ENCODE data around the gene CACNA2D2. TPM values are rescaled to one million over a fixed set of nuclear protein-coding genes. Genes with fewer than 3 reads are reported as not detected.
"Not testable (repeated sequence)": the region's sequence is repeated elsewhere in the genome, so short reads cannot be mapped to it uniquely, and the experiment has no call there.

CACNA2D2 gene
- total RNA-seq, 1 donor from 2014 or later, result 4.3 TPM

DNA sequence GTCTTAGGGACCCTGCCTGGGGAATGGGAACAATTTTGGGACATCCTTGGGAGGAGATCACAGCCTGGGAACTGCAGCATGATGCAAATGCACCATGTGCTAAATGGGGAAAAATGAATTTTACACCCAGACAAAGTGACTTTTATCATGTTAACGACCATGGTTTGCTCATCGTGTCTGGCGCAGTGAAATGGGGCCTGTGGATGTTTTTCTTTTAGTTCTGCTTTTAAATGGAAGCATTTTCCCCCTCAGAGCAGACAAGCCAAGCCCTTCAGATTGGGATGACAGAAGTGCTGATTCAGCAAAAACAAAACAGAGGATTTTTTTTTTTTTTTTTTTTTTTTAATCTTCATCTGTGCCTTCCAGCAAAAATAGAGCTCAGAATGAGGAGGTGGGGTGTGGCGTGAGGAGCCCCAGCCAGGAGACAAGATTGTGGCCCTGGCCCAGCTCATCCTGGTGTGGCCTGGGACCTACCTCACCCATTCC, 14.3 kb upstream of the CACNA2D2 start:
- H3K4me3 Mint-ChIP-seq, result no peak overlapping the region
- Histone ChIP-seq H3K4me2 (peak overlapping the region; percentile 70), H3K4me1 (peaks cover 49% of the 10 kb centered on the region), H3K4me3 (no peak overlapping the region), H3K27ac (no peak overlapping the region), H2AFZ (replicated peaks) (no peak overlapping the region), H3K27me3 (no peaks in the 10 kb centered on the region), H3F3A (ENCODE audit: low read depth) (peaks cover 39% of the 10 kb centered on the region), H3K9me3 (ENCODE audit: low read depth) (no peaks in the 10 kb centered on the region), H3K9ac (no peak overlapping the region), H4K20me1 (ENCODE audit: low read depth) (peaks cover 3% of the 10 kb centered on the region), H3K79me2 (ENCODE audit: low read depth) (no peaks in the 10 kb centered on the region), H3K36me3 (no peaks in the 10 kb centered on the region)
- no peaks in the 10 kb centered on the region for H3K9me3 Mint-ChIP-seq
- H3K36me3 Mint-ChIP-seq, result no peaks in the 10 kb centered on the region
- H3K4me1 Mint-ChIP-seq, result peaks cover 47% of the 10 kb centered on the region
- H3K27me3 Mint-ChIP-seq (ENCODE audit: insufficient read depth, low read depth), result peaks cover 14% of the 10 kb centered on the region
- TF ChIP-seq CTCF (IDR thresholded peaks at IDR 0.05) (no peak), EZH2phosphoT487 (IDR thresholded peaks at IDR 0.05) (no peak), EZH2 (IDR thresholded peaks at IDR 0.05) (no peak)
- DNase-seq (ENCODE audit: low spot score), result no peak
- no peak overlapping the region for H3K27ac Mint-ChIP-seq

DNA sequence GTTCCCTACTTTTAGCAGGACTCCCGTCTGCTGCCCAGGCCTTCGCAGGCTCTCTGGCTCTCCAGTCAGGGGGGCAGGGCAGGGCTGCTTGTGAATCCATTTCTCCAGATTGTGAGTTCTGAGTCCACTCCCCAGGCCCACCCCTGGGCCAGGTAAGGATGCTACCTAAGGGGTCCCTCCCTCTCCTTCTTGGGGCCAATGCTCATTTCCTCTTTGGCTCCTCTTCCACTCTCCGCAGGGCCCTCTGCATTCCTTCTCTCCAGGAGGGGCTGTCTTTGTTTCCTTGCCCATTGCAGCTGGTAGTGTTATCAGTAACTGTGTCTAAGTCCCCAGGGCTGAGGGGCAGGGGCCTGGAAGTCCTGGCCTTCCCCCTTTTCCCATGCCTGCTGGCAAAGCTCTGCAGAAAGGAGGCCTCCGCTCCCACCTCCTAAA, 13.0 kb upstream of the CACNA2D2 start:
- no peaks in the 10 kb centered on the region for H3K9me3 ChIP-seq (ENCODE audit: low read depth)
- H3K27ac ChIP-seq, result peak overlapping the region; percentile 84
- TF ChIP-seq CTCF (IDR thresholded peaks at IDR 0.05) (no peak), EZH2 (IDR thresholded peaks at IDR 0.05) (no peak), EZH2phosphoT487 (IDR thresholded peaks at IDR 0.05) (no peak)
- peak; percentile 76 for DNase-seq (ENCODE audit: low spot score)
- peak overlapping the region; percentile 43 for H3K9ac ChIP-seq
- H3K36me3 ChIP-seq, result no peaks in the 10 kb centered on the region
- peak overlapping the region; percentile 31 for H3K4me3 ChIP-seq
- peaks cover 49% of the 10 kb centered on the region for H3K4me1 Mint-ChIP-seq
- H4K20me1 ChIP-seq (ENCODE audit: low read depth), result peaks cover 3% of the 10 kb centered on the region
- H3K27me3 ChIP-seq, result no peaks in the 10 kb centered on the region
- H3K4me3 Mint-ChIP-seq, result peak overlapping the region; percentile 75
- peaks cover 39% of the 10 kb centered on the region for H3F3A ChIP-seq (ENCODE audit: low read depth)
- peak overlapping the region; percentile 70 for H3K4me2 ChIP-seq
- no peaks in the 10 kb centered on the region for H3K79me2 ChIP-seq (ENCODE audit: low read depth)
- H3K9me3 Mint-ChIP-seq, result no peaks in the 10 kb centered on the region
- H2AFZ ChIP-seq (replicated peaks), result peak overlapping the region; percentile 7
- peak overlapping the region; percentile 96 for H3K27ac Mint-ChIP-seq
- H3K4me1 ChIP-seq, result peaks cover 46% of the 10 kb centered on the region
- H3K27me3 Mint-ChIP-seq (ENCODE audit: insufficient read depth, low read depth), result peaks cover 14% of the 10 kb centered on the region
- H3K36me3 Mint-ChIP-seq, result no peaks in the 10 kb centered on the region

GRCh38 chr3:50515565-50516439, 12.4 kb upstream of the CACNA2D2 start:
- Histone ChIP-seq H3K9me3 (ENCODE audit: low read depth) (no peaks in the 10 kb centered on the region), H3K27ac (peak overlapping the region; percentile 84), H2AFZ (replicated peaks) (peak overlapping the region; percentile 7), H3K4me3 (peak overlapping the region; percentile 31), H4K20me1 (ENCODE audit: low read depth) (peaks cover 3% of the 10 kb centered on the region), H3K9ac (peak overlapping the region; percentile 43), H3K4me2 (peak overlapping the region; percentile 70), H3F3A (ENCODE audit: low read depth) (peaks cover 38% of the 10 kb centered on the region), H3K36me3 (no peaks in the 10 kb centered on the region), H3K4me1 (peaks cover 43% of the 10 kb centered on the region), H3K27me3 (no peaks in the 10 kb centered on the region), H3K79me2 (ENCODE audit: low read depth) (no peaks in the 10 kb centered on the region)
- DNase-seq (ENCODE audit: low spot score), result peak; percentile 89
- H3K4me3 Mint-ChIP-seq, result peak overlapping the region; percentile 67
- H3K27me3 Mint-ChIP-seq (ENCODE audit: insufficient read depth, low read depth), result peaks cover 14% of the 10 kb centered on the region
- no peaks in the 10 kb centered on the region for H3K9me3 Mint-ChIP-seq
- H3K27ac Mint-ChIP-seq, result peak overlapping the region; percentile 96
- TF ChIP-seq EZH2 (IDR thresholded peaks at IDR 0.05) (no peak), EZH2phosphoT487 (IDR thresholded peaks at IDR 0.05) (no peak), CTCF (IDR thresholded peaks at IDR 0.05) (no peak)
- peaks cover 49% of the 10 kb centered on the region for H3K4me1 Mint-ChIP-seq
- no peaks in the 10 kb centered on the region for H3K36me3 Mint-ChIP-seq

- not testable (repeated sequence) for H3K36me3 ChIP-seq; DNase-seq (ENCODE audit: low spot score); H3K9me3 ChIP-seq (ENCODE audit: low read depth); H3K27ac Mint-ChIP-seq; H2AFZ ChIP-seq (replicated peaks); H3K79me2 ChIP-seq (ENCODE audit: low read depth); H3K27ac ChIP-seq; H3K9ac ChIP-seq; H4K20me1 ChIP-seq (ENCODE audit: low read depth); H3K27me3 ChIP-seq; H3K9me3 Mint-ChIP-seq; H3K36me3 Mint-ChIP-seq; H3K4me2 ChIP-seq; H3K4me3 ChIP-seq
- Mint-ChIP-seq H3K4me3 (peak overlapping the region; percentile 10), H3K27me3 (ENCODE audit: insufficient read depth, low read depth) (peaks cover 17% of the 10 kb centered on the region), H3K4me1 (peaks cover 37% of the 10 kb centered on the region)
- peaks cover 33% of the 10 kb centered on the region for H3K4me1 ChIP-seq
- peaks cover 31% of the 10 kb centered on the region for H3F3A ChIP-seq (ENCODE audit: low read depth)
Measured at GRCh38 chr3:50512908-50513307, 9.5 kb upstream of the CACNA2D2 start.

Data from neural progenitor cell (in vitro differentiated cells).